ENCODE measurements around the gene CDC42BPB. TPM values are rescaled to one million over a fixed set of nuclear protein-coding genes. Genes with fewer than 3 reads are reported as not detected.

The CDC42BPB gene
- total and polyA plus RNA-seq, 2 donors from 2014 or later, result 22.5 to 127 TPM

GRCh38 chr14:102965971-102966655, 91.2 kb downstream of the CDC42BPB start:
- TF ChIP-seq CTCF (IDR thresholded peaks at IDR 0.05; ENCODE audit: borderline replicate concordance, extremely low read depth, insufficient read depth), result no peak
- intact Hi-C loops (cut with DNase I), result no loop called here
- DNase-seq (peak in 1 of 5 donors; percentile 10), FAIRE-seq (no peak)
- Histone ChIP-seq H3K27ac (ENCODE audit: low read depth in 2 of 2, low read length in 2 of 2) (no peak overlapping the region), H3K36me3 (ENCODE audit: control insufficient read depth in 2 of 3, insufficient read depth in 3 of 3, low read length in 3 of 3) (peaks cover 9 to 84% (median 43%) of the 10 kb centered on the region in 3 donors), H3K9ac (ENCODE audit: low read length in 3 of 3) (no peak overlapping the region), H3K4me3 (ENCODE audit: low read length in 3 of 3) (no peak overlapping the region), H3K27me3 (ENCODE audit: control insufficient read depth, insufficient read depth, low read length) (no peaks in the 10 kb centered on the region), H3K9me3 (ENCODE audit: control insufficient read depth in 2 of 3, insufficient read depth in 1 of 3, low read length in 3 of 3) (no peaks in the 10 kb centered on the region), H3K4me1 (ENCODE audit: control insufficient read depth in 2 of 3, insufficient read depth in 2 of 3, low read depth in 1 of 3, low read length in 3 of 3) (no peaks in the 10 kb centered on the region)

GRCh38 chr14:102965282-102965681, 92.1 kb downstream of the CDC42BPB start:
- FAIRE-seq (no peak), DNase-seq (no peak)
- Histone ChIP-seq H3K9ac (ENCODE audit: low read length in 3 of 3) (no peak overlapping the region), H3K27me3 (ENCODE audit: control insufficient read depth, insufficient read depth, low read length) (no peaks in the 10 kb centered on the region), H3K4me3 (ENCODE audit: low read length in 3 of 3) (no peak overlapping the region), H3K4me1 (ENCODE audit: control insufficient read depth in 2 of 3, insufficient read depth in 2 of 3, low read depth in 1 of 3, low read length in 3 of 3) (no peaks in the 10 kb centered on the region), H3K27ac (ENCODE audit: low read depth in 2 of 2, low read length in 2 of 2) (no peak overlapping the region), H3K36me3 (ENCODE audit: control insufficient read depth in 2 of 3, insufficient read depth in 3 of 3, low read length in 3 of 3) (peaks cover 9 to 79% (median 39%) of the 10 kb centered on the region in 3 donors), H3K9me3 (ENCODE audit: control insufficient read depth in 2 of 3, insufficient read depth in 1 of 3, low read length in 3 of 3) (no peaks in the 10 kb centered on the region)
- intact Hi-C loops (cut with DNase I), result no loop called here
- no peak for TF ChIP-seq CTCF (IDR thresholded peaks at IDR 0.05; ENCODE audit: borderline replicate concordance, extremely low read depth, insufficient read depth)

GRCh38 chr14:102964152-102964730, 93.1 kb downstream of the CDC42BPB start:
- DNase-seq (no peak), FAIRE-seq (no peak)
- H3K27ac ChIP-seq (ENCODE audit: low read depth in 2 of 2, low read length in 2 of 2), result no peak overlapping the region
- H3K27me3 ChIP-seq (ENCODE audit: control insufficient read depth, insufficient read depth, low read length), result no peaks in the 10 kb centered on the region
- no peak overlapping the region for H3K9ac ChIP-seq (ENCODE audit: low read length in 3 of 3)
- H3K4me1 ChIP-seq (ENCODE audit: control insufficient read depth in 2 of 3, insufficient read depth in 2 of 3, low read depth in 1 of 3, low read length in 3 of 3), result no peaks in the 10 kb centered on the region
- intact Hi-C loops (cut with DNase I), result no loop called here
- no peak for TF ChIP-seq CTCF (IDR thresholded peaks at IDR 0.05; ENCODE audit: borderline replicate concordance, extremely low read depth, insufficient read depth)
- no peaks in the 10 kb centered on the region for H3K9me3 ChIP-seq (ENCODE audit: control insufficient read depth in 2 of 3, insufficient read depth in 1 of 3, low read length in 3 of 3)
- peaks cover 11 to 74% (median 43%) of the 10 kb centered on the region in 3 donors for H3K36me3 ChIP-seq (ENCODE audit: control insufficient read depth in 2 of 3, insufficient read depth in 3 of 3, low read length in 3 of 3)
- no peak overlapping the region for H3K4me3 ChIP-seq (ENCODE audit: low read length in 3 of 3)
